H9 (cell line): ENCODE results near the gene PTGFRN. TPM values are rescaled to one million over a fixed set of nuclear protein-coding genes. Genes with fewer than 3 reads are reported as not detected.

Experiments used
- DNase-seq: peaks from one replicate; pipeline ENCODE4 v3.0.0-alpha.2; 2017
- H2AFZ ChIP-seq: one replicate; pipeline ENCODE4 v1.6.1; 2013; ENCODE audit warnings: mild to moderate bottlenecking, low read length, control low read depth, moderate library complexity
- H2AK5ac ChIP-seq: 2 replicates; pipeline ENCODE4 v1.6.1; 2013; ENCODE audit warnings: low read length, control low read depth, mixed read lengths; ENCODE audit not compliant: insufficient read length
- H2BK120ac ChIP-seq: one replicate; pipeline ENCODE4 v1.6.1; 2013; ENCODE audit warnings: low read depth, mild to moderate bottlenecking, low read length, control low read depth, inconsistent platforms; ENCODE audit not compliant: poor library complexity, severe bottlenecking
- H2BK12ac ChIP-seq: 2 replicates; pipeline ENCODE4 v1.6.1; 2013; ENCODE audit warnings: low read length, control low read depth, mixed read lengths, low read depth; ENCODE audit not compliant: insufficient read length
- H2BK15ac ChIP-seq: 2 replicates; pipeline ENCODE4 v1.6.1; 2013; ENCODE audit warnings: low read depth, low read length, control low read depth
- H2BK20ac ChIP-seq: one replicate; pipeline ENCODE4 v1.6.1; 2013; ENCODE audit warnings: low read depth, mild to moderate bottlenecking, low read length, control low read depth, inconsistent platforms; ENCODE audit not compliant: poor library complexity, severe bottlenecking
- H2BK5ac ChIP-seq: 2 replicates; pipeline ENCODE4 v1.6.1; 2013; ENCODE audit warnings: low read length, control low read depth, mixed read lengths; ENCODE audit not compliant: insufficient read length
- H3K14ac ChIP-seq: 2 replicates; pipeline ENCODE4 v1.6.1; 2013; ENCODE audit warnings: low read length, control low read depth; ENCODE audit not compliant: insufficient read depth
- H3K18ac ChIP-seq: 2 replicates; pipeline ENCODE4 v1.6.1; 2013; ENCODE audit warnings: low read depth, mild to moderate bottlenecking, mixed read lengths, low read length, control low read depth; ENCODE audit not compliant: insufficient read length
- H3K23ac ChIP-seq: 2 replicates; pipeline ENCODE4 v1.6.1; 2013; ENCODE audit warnings: low read length, control low read depth, mixed read lengths, low read depth; ENCODE audit not compliant: insufficient read length
- H3K23me2 ChIP-seq: 2 replicates; pipeline ENCODE4 v1.6.1; 2013; ENCODE audit warnings: low read depth, mild to moderate bottlenecking, mixed read lengths, low read length, control low read depth; ENCODE audit not compliant: insufficient read length, poor library complexity, severe bottlenecking
- H3K27ac ChIP-seq: 2 replicates; pipeline ENCODE4 v1.5.1; 2013; ENCODE audit warnings: low read length, control low read depth, mixed read lengths, low read depth; ENCODE audit not compliant: insufficient read length
- H3K27me3 ChIP-seq: 2 replicates; pipeline ENCODE4 v1.6.1; 2013; ENCODE audit warnings: low read length, control low read depth, inconsistent platforms; ENCODE audit not compliant: insufficient read depth
- H3K4ac ChIP-seq: 2 replicates; pipeline ENCODE4 v1.6.1; 2013; ENCODE audit warnings: low read depth, mild to moderate bottlenecking, control low read depth, inconsistent platforms, low read length, moderate library complexity
- H3K4me1 ChIP-seq: 2 replicates; pipeline ENCODE4 v1.6.1; 2013; ENCODE audit warnings: low read length, control low read depth, inconsistent platforms; ENCODE audit not compliant: insufficient read depth
- H3K4me2 ChIP-seq: 2 replicates; pipeline ENCODE4 v1.6.1; 2013; ENCODE audit warnings: low read length, control low read depth, mixed read lengths; ENCODE audit not compliant: insufficient read length, insufficient read depth
- H3K56ac ChIP-seq: 2 replicates; pipeline ENCODE4 v1.6.1; 2013; ENCODE audit warnings: low read depth, mild to moderate bottlenecking, mixed read lengths, low read length, control low read depth; ENCODE audit not compliant: insufficient read length
- H3K79me1 ChIP-seq: 2 replicates; pipeline ENCODE4 v1.6.1; 2013; ENCODE audit warnings: low read depth, mild to moderate bottlenecking, moderate library complexity, low read length, control low read depth, inconsistent platforms; ENCODE audit not compliant: insufficient read depth, poor library complexity, severe bottlenecking
- H3K79me2 ChIP-seq: 2 replicates; pipeline ENCODE4 v1.6.1; 2013; ENCODE audit warnings: low read length, control low read depth, inconsistent platforms; ENCODE audit not compliant: insufficient read depth
- H3K9ac ChIP-seq: 2 replicates; pipeline ENCODE4 v1.6.1; 2013; ENCODE audit warnings: low read length, control low read depth, mixed read lengths; ENCODE audit not compliant: insufficient read length; ENCODE audit errors: extremely low read depth
- H3K9me3 ChIP-seq: one replicate; pipeline ENCODE4 v1.6.1; 2013; ENCODE audit warnings: low read depth, low read length, inconsistent platforms; ENCODE audit not compliant: control insufficient read depth
- H3T11ph ChIP-seq: one replicate; pipeline ENCODE4 v1.6.1; 2013; ENCODE audit warnings: mild to moderate bottlenecking, low read length, control low read depth, inconsistent platforms
- H4K20me1 ChIP-seq: one replicate; pipeline ENCODE4 v1.6.1; 2013; ENCODE audit not compliant: control insufficient read depth, insufficient read length, insufficient read depth
- H4K5ac ChIP-seq: 2 replicates; pipeline ENCODE4 v1.6.1; 2013; ENCODE audit warnings: low read depth, mild to moderate bottlenecking, mixed read lengths, low read length, control low read depth; ENCODE audit not compliant: insufficient read length
- H4K8ac ChIP-seq: replicated peaks from 2 replicates; pipeline ENCODE4 v1.6.1; 2013; ENCODE audit warnings: low read length, control low read depth, mixed read lengths, low read depth; ENCODE audit not compliant: insufficient read length
- H4K91ac ChIP-seq: 2 replicates; pipeline ENCODE4 v1.6.1; 2013; ENCODE audit warnings: low read depth, mild to moderate bottlenecking, moderate library complexity, mixed read lengths, low read length, control low read depth; ENCODE audit not compliant: insufficient read length
- H3K27ac Mint-ChIP-seq, 3 experiments: 2 replicates in 2 of 3; 3 replicates in 1 of 3; pipeline ENCODE4 v1.8.0; 2020 to 2021; ENCODE audit warnings: mixed read lengths in 3 of 3, mild to moderate bottlenecking in 1 of 3, moderate library complexity in 1 of 3
- H3K27me3 Mint-ChIP-seq: 2 replicates; pipeline ENCODE4 v1.8.0; 2021; ENCODE audit warnings: low read depth, mild to moderate bottlenecking, moderate library complexity, mixed read lengths
- H3K36me3 Mint-ChIP-seq, 3 experiments: 2 replicates in 2 of 3; 3 replicates in 1 of 3; pipeline ENCODE4 v1.8.0; 2020 to 2021; ENCODE audit warnings: low read depth in 3 of 3, mixed read lengths in 3 of 3; ENCODE audit not compliant: insufficient read depth in 1 of 3
- H3K4me1 Mint-ChIP-seq, 2 experiments: 2 replicates each; pipeline ENCODE4 v1.8.0; 2020; ENCODE audit warnings: mixed read lengths in 2 of 2
- H3K4me3 Mint-ChIP-seq, 2 experiments: 2 replicates in 1 of 2; 3 replicates in 1 of 2; pipeline ENCODE4 v1.8.0; 2020 to 2021; ENCODE audit warnings: mild to moderate bottlenecking in 2 of 2, mixed read lengths in 2 of 2, moderate library complexity in 1 of 2
- H3K9me3 Mint-ChIP-seq, 2 experiments: 2 replicates in 1 of 2; 3 replicates in 1 of 2; pipeline ENCODE4 v1.8.0; 2020; ENCODE audit warnings: mild to moderate bottlenecking in 2 of 2, mixed read lengths in 2 of 2, moderate library complexity in 1 of 2
- CTCF ChIP-seq: fragments of 200-600 bp; sonication (generic); conservative IDR thresholded peaks from 3 replicates; pipeline ENCODE4 v1.8.0; 2021; ENCODE audit warnings: antibody characterized with exemption, mild to moderate bottlenecking
- WGBS: extraction: QIAGEN DNeasy Blood & Tissue Kit; methylation state at CpG from one replicate; pipeline ENCODE4 v1.1.7; 2013; ENCODE audit warnings: missing lambda C conversion rate, low lambda C conversion rate, mixed read lengths; ENCODE audit not compliant: insufficient read length; ENCODE audit errors: extremely low coverage; 5-methylcytosine and 5-hydroxymethylcytosine counted together
- total RNA-seq: library from RNA; stranded (reverse); gene quantifications from 2 replicates; pipeline ENCODE4 v1.2.1, GENCODE V29; 2021

Gene PTGFRN
- total RNA-seq, 1 experiment from 2014 or later: 26.3 TPM

GRCh38 chr1:116993286-116993685, 83.6 kb downstream of the PTGFRN start:
- Histone ChIP-seq H3K18ac (no peak overlapping the region), H4K8ac (no peak overlapping the region), H3K9me3 (no peaks in the 10 kb centered on the region), H3K4me2 (no peak overlapping the region), H2AFZ (no peak overlapping the region), H3K56ac (no peak overlapping the region), H2BK5ac (no peak overlapping the region), H3K14ac (no peak overlapping the region), H4K5ac (no peak overlapping the region), H3K4me1 (no peaks in the 10 kb centered on the region; the same call in 1 of the 2 replicates), H4K91ac (no peak overlapping the region), H3K79me1 (no peaks in the 10 kb centered on the region), H3K4ac (no peak overlapping the region), H2BK20ac (no peak overlapping the region), H2BK120ac (no peak overlapping the region), H3K79me2 (no peaks in the 10 kb centered on the region), H3K27me3 (no peaks in the 10 kb centered on the region), H2BK12ac (no peak overlapping the region), H3K27ac (no peak overlapping the region), H4K20me1 (no peaks in the 10 kb centered on the region), H2BK15ac (no peak overlapping the region), H2AK5ac (no peak overlapping the region), H3K23me2 (no peaks in the 10 kb centered on the region), H3T11ph (no peak overlapping the region), H3K9ac (no peak overlapping the region), H3K23ac (no peak overlapping the region)
- Mint-ChIP-seq H3K4me3 (no peak overlapping the region), H3K27me3 (peaks cover 2% of the 10 kb centered on the region; the same call in 1 of the 2 replicates), H3K36me3 (peaks cover 12 to 33% (median 19%) of the 10 kb centered on the region in 3 experiments), H3K9me3 (no peaks in the 10 kb centered on the region), H3K27ac (no peak overlapping the region), H3K4me1 (peaks cover 14 to 27% of the 10 kb centered on the region in 2 experiments)
- WGBS: no CpG with 5 or more reads among the region's 7 CpGs
- no peak for TF ChIP-seq CTCF
- no peak for DNase-seq
